ENCODE measurements around the gene MFAP2.
"Not testable (repeated sequence)": the region's sequence is repeated elsewhere in the genome, so short reads cannot be mapped to it uniquely, and the experiment has no call there.

Gene MFAP2

GRCh38 chr1:16978567-16979474 is 1.6 kb downstream of the MFAP2 start:
- DNase-seq = no peak

- DNase-seq = no peak
Observed at GRCh38 chr1:16978139-16978538, 2.3 kb downstream of the MFAP2 start.

GRCh38 chr1:16977377-16977776 is 3.0 kb downstream of the MFAP2 start:
- no peak for DNase-seq

- DNase-seq = no peak
Observed at GRCh38 chr1:16976966-16977365, 3.5 kb downstream of the MFAP2 start.

GRCh38 chr1:16975838-16976237 is 4.6 kb downstream of the MFAP2 start:
- DNase-seq = no peak

GRCh38 chr1:16975211-16975610 is 5.2 kb downstream of the MFAP2 start:
- DNase-seq = no peak

- no peak for DNase-seq
Observed at GRCh38 chr1:16973215-16973614, 7.2 kb downstream of the MFAP2 start.

GRCh38 chr1:16972189-16972895 is 8.1 kb downstream of the MFAP2 start:
- no peak for DNase-seq

GRCh38 chr1:16971341-16972188 is 8.9 kb downstream of the MFAP2 start:
- DNase-seq = no peak

GRCh38 chr1:16970132-16970910 is 10.1 kb downstream of the MFAP2 start:
- no peak for DNase-seq

GRCh38 chr1:16969651-16970050 is 10.8 kb downstream of the MFAP2 start:
- no peak for DNase-seq

- DNase-seq = no peak
Observed at GRCh38 chr1:16969057-16969611, 11.3 kb downstream of the MFAP2 start.

- DNase-seq = no peak
Observed at GRCh38 chr1:16968372-16968771, 12.0 kb downstream of the MFAP2 start.

GRCh38 chr1:16967962-16968361 is 12.5 kb downstream of the MFAP2 start:
- no peak for DNase-seq

- no peak for DNase-seq
Observed at GRCh38 chr1:16967095-16967575, 13.3 kb downstream of the MFAP2 start.

- DNase-seq = no peak
Observed at GRCh38 chr1:16966282-16966681, 14.1 kb downstream of the MFAP2 start.

GRCh38 chr1:16965486-16966067 is 14.8 kb downstream of the MFAP2 start:
- DNase-seq = no peak

GRCh38 chr1:16964169-16964568 is 16.3 kb downstream of the MFAP2 start:
- DNase-seq = not testable (repeated sequence)

GRCh38 chr1:16961297-16962133 is 18.9 kb downstream of the MFAP2 start:
- DNase-seq = no peak

GRCh38 chr1:16960560-16961296 is 19.7 kb downstream of the MFAP2 start:
- DNase-seq = peak; percentile 80

All from stimulated activated CD4-positive, alpha-beta T cell treated with anti-CD3 and anti-CD28 coated beads, Interleukin-12 subunit alpha, Interleukin-12 subunit beta, amount 100 ng/mL, for 4 hours (primary cell).